ENCODE results near the gene FER1L5. TPM values are rescaled to one million over a fixed set of nuclear protein-coding genes. Genes with fewer than 3 reads are reported as not detected.
A peak's percentile ranks its signal among the peaks of the same experiment; 100 is the strongest.

Gene FER1L5
- total and polyA plus RNA-seq, 9 of the 15 experiments (the other 6 are each of a cell fraction or from before 2014, with no cell fraction given): 0.01 TPM; not detected in 6

- TF ChIP-seq ZNF609 (CRISPR knock-in tag; IDR thresholded peaks at IDR 0.05; ENCODE audit: borderline replicate concordance) (no peak), USF2 (CRISPR knock-in tag; IDR thresholded peaks at IDR 0.05) (peak; percentile 28; the same call in 1 of the 2 replicates), KDM5B (IDR thresholded peaks at IDR 0.05; ENCODE audit: insufficient replicate concordance, low read depth, low read length) (peak; percentile 80), NCOA4 (IDR thresholded peaks at IDR 0.05; ENCODE audit: partially characterized antibody) (no peak), BRCA1 (IDR thresholded peaks at IDR 0.05) (no peak), BRCA1 (CRISPR knock-in tag; IDR thresholded peaks at IDR 0.05) (no peak), SMARCA4 (IDR thresholded peaks at IDR 0.05) (no peak; the same call in 1 of the 2 replicates), MNT (conservative IDR thresholded peaks at IDR 0.05) (peak in 1 of 2 experiments; percentile 62; a peak in 2 of 4 replicates), ZNF449 (CRISPR knock-in tag; IDR thresholded peaks at IDR 0.05) (no peak), ETS1 (conservative IDR thresholded peaks at IDR 0.05; ENCODE audit: control insufficient read depth, low read depth, low read length) (0 out of 2 replicates have a peak, but pooled peaks have one; percentile 23), MCM2 (IDR thresholded peaks at IDR 0.05; ENCODE audit: low read depth) (no peak), VEZF1 (CRISPR knock-in tag; IDR thresholded peaks at IDR 0.05) (peak; percentile 97)
Measured at GRCh38 chr2:96739633-96740428, 97.3 kb downstream of the FER1L5 start, which contains the start of gene LMAN2L (continued).
